ENCODE measurements around the gene PSMB10.

The PSMB10 gene

DNA sequence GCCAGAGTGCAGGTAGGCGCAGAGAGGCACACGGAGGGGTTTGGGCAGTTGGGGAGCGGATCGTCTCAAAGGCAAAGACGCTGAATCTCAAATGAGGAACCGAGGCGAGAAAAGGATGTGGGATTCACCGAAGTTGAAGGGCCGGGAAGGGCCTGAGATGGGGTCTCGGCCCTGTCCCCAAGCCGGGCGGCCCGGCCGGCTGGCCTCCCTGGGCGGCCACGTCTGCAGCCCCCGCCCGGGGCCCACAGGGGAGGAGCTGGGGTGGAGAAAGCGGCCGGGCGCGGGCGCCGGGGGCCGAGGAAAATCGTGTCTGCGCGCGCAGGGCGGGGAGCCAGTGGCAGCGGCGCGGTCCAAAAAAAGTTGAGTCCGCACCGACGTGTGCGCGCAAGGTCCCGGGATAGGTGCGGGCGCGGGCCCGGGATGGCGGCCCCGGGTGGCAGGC, 31.3 kb upstream of the PSMB10 start:
- TF ChIP-seq, protein P1, sequence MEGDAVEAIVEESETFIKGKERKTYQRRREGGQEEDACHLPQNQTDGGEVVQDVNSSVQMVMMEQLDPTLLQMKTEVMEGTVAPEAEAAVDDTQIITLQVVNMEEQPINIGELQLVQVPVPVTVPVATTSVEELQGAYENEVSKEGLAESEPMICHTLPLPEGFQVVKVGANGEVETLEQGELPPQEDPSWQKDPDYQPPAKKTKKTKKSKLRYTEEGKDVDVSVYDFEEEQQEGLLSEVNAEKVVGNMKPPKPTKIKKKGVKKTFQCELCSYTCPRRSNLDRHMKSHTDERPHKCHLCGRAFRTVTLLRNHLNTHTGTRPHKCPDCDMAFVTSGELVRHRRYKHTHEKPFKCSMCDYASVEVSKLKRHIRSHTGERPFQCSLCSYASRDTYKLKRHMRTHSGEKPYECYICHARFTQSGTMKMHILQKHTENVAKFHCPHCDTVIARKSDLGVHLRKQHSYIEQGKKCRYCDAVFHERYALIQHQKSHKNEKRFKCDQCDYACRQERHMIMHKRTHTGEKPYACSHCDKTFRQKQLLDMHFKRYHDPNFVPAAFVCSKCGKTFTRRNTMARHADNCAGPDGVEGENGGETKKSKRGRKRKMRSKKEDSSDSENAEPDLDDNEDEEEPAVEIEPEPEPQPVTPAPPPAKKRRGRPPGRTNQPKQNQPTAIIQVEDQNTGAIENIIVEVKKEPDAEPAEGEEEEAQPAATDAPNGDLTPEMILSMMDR (IDR thresholded peaks at IDR 0.05; ENCODE audit: unreplicated experiment in 3 of 3), result no peak
- H3K36me3 Mint-ChIP-seq (ENCODE audit: low read depth), result peaks cover 5% of the 10 kb centered on the region
- H3K4me1 Mint-ChIP-seq, result peaks cover 41% of the 10 kb centered on the region
- H3K27ac Mint-ChIP-seq, result peak overlapping the region; percentile 45 to 87 (median 86)
- H3K27me3 Mint-ChIP-seq (ENCODE audit: low read depth), result peaks cover 6% of the 10 kb centered on the region
- H3K9me3 Mint-ChIP-seq, result no peaks in the 10 kb centered on the region
- H3K4me3 Mint-ChIP-seq, result peak overlapping the region; percentile 92 to 95 (median 92)

DNA sequence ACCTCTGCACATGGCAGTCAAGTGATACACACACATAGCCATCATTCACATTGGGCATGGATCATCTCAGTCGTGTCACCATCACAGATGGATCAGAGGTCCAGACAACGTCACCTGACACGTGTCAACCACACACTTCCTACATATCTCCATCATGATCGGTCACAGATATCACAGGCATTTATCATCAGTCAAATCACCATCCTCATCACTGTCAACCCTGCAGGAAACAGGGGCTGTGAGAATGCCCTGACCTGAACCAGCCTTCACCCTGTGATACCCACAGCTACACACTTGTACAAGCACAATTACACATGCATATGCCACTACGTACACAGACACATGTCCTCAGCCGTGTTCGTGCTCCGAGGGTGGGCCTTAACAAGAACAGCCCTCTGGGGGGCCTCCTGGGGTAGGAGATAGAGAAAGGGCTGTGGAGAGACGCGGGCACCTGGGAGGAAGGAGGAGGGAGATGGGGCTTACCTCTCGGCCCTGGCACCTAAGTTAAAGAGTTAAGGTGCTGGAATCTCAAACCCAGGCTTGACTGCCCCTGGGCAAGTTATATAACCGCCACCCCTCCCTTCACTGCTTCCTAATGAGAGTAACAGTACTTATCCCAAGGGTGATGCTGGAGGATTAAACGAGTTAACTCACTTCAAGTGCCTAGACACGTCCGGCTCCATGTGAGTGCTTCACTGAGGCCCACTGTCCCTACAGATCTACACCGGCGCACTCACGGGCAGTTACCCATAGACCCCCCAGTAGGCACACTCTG, 30.7 kb upstream of the PSMB10 start:
- peaks cover 45% of the 10 kb centered on the region for H3K4me1 Mint-ChIP-seq
- TF ChIP-seq, protein P1 (IDR thresholded peaks at IDR 0.05; ENCODE audit: unreplicated experiment in 3 of 3), result no peak
- peaks cover 8% of the 10 kb centered on the region for H3K36me3 Mint-ChIP-seq (ENCODE audit: low read depth)
- H3K27ac Mint-ChIP-seq, result peak overlapping the region; percentile 45 to 87 (median 86)
- H3K4me3 Mint-ChIP-seq, result peak overlapping the region; percentile 92 to 95 (median 92)
- H3K27me3 Mint-ChIP-seq (ENCODE audit: low read depth), result peaks cover 6% of the 10 kb centered on the region
- no peaks in the 10 kb centered on the region for H3K9me3 Mint-ChIP-seq

DNA sequence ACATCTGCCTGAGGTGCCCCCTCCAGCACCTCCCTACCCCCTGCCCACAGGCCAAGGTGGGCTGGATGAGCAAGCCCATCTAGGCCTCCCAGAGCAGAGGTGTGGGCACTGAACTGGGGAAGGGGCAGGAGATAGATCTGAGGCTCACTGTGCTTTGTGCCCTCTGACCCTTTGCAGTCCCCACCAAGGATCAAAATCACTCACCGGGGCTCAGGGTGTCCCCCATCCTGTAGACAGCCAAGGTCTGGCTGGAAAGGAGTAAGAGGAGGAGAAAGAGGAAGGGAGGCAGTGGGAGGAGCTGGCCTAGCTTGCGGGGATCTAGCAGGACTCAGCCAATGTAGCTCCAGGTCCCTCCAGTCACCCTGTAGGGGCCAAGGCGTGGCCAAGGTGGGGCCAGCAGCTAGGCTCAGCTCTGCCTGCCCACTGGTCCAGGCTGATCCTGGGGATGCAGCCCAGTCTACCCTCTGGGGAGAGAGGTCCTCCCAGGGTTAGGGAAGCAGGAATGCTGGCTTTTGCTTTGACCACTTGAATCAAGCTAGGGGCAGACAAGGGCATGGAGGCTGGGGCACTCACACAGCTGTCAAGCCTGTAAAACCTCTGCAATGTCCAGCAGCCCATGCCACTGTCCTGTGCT, 30.0 kb upstream of the PSMB10 start:
- H3K36me3 Mint-ChIP-seq (ENCODE audit: low read depth), result peaks cover 14% of the 10 kb centered on the region
- no peaks in the 10 kb centered on the region for H3K9me3 Mint-ChIP-seq
- TF ChIP-seq, protein P1 (IDR thresholded peaks at IDR 0.05; ENCODE audit: unreplicated experiment in 3 of 3), result no peak

DNA sequence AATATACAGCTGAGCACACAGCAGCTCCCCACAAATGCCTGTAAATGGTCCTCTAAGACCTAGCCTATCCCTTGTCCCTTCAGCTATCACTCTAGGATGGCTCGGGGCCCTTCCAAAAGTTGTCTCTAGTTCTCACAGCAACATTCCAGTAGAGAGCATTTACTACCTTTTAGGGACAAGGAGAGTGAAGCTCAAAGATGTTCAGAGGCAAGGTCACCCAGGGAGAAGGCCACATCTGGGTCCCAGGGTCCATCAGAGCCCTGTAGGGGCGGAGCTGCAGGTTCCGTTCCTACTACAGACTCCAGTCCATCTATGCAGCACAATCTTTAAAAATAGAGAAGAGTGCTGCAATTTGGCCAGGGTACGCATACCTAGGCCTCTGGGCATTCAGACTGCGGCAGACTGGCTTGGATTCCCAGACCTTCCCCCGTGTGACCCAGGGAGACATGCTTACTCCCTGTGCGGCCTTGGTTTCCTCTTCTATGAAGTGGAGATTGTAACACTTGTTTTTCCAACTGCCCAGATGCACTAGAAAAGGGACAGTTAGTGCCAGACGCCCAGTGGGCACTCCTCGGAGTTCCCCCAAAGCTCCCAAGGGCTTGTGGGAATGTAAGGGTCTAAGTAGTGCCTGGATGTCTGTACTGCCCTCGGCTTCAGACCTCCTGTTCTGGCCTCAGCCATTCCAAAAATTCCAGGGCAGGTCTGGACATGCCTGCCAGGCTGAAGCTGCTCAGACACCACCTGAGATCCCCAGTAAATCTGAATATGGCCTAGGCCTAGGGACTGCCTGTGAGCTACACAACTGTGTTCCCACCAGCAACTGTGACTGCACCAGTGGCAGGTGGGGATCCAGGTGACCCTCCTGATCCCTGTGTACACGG, 29.3 kb upstream of the PSMB10 start:
- H3K9me3 Mint-ChIP-seq, result no peaks in the 10 kb centered on the region
- peak overlapping the region in 2 of 3 experiments; percentile 52 to 87 for H3K27ac Mint-ChIP-seq
- H3K27me3 Mint-ChIP-seq (ENCODE audit: low read depth), result peaks cover under 1% of the 10 kb centered on the region
- H3K4me3 Mint-ChIP-seq, result peak overlapping the region; percentile 92 to 95 (median 92)
- TF ChIP-seq, protein P1 (IDR thresholded peaks at IDR 0.05; ENCODE audit: unreplicated experiment in 3 of 3), result no peak
- H3K36me3 Mint-ChIP-seq (ENCODE audit: low read depth), result peaks cover 17% of the 10 kb centered on the region
- H3K4me1 Mint-ChIP-seq, result peaks cover 45% of the 10 kb centered on the region

More for the DNA sequence above, 30.0 kb upstream of the PSMB10 start:
- peak overlapping the region; percentile 45 to 87 (median 86) for H3K27ac Mint-ChIP-seq
- peak overlapping the region; percentile 92 to 95 (median 92) for H3K4me3 Mint-ChIP-seq
- H3K27me3 Mint-ChIP-seq (ENCODE audit: low read depth), result peaks cover 6% of the 10 kb centered on the region
- H3K4me1 Mint-ChIP-seq, result peaks cover 45% of the 10 kb centered on the region

DNA sequence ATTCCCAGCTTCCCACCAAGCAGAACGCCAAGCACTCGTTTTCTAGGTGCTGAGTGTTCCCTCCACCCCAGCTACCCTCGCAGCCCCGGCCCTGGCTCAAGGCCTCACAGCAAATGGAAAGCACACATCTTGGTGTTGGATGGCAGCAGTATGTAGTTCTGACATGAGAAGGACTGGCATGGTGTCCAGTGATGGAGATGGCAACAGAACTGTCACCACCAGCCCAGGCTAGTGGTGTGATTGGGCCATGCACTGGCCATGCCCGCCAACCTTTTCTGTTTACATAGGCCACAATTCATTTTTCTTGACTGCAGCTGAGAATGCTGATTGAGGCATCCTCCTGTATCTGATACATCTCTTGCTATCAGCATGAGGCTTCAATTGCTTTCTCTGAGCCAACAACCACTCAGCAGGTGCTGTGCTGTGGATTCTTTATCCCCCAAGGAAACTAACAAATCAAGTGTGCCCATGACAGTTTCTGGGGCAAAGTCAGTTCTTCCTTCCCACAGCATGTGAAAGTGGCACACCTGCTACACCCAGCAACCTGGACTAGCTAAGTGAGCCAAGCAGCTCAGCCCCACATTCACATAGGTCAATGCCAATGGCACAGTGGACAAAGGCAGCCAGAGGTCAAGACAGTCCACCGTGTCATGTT, 28.0 kb upstream of the PSMB10 start:
- H3K27me3 Mint-ChIP-seq (ENCODE audit: low read depth), result no peaks in the 10 kb centered on the region

More for the DNA sequence above, 28.0 kb upstream of the PSMB10 start:
- TF ChIP-seq, protein P1 (IDR thresholded peaks at IDR 0.05; ENCODE audit: unreplicated experiment in 3 of 3), result no peak
- H3K9me3 Mint-ChIP-seq, result no peaks in the 10 kb centered on the region
- H3K36me3 Mint-ChIP-seq (ENCODE audit: low read depth), result peaks cover 22% of the 10 kb centered on the region
- H3K4me3 Mint-ChIP-seq, result peak overlapping the region in 2 of 3 experiments; percentile 38 to 41
- H3K4me1 Mint-ChIP-seq, result peaks cover 50% of the 10 kb centered on the region
- H3K27ac Mint-ChIP-seq, result peak overlapping the region in 1 of 3 experiments; percentile 42

All from nephron (organoid).